ENCODE measurements around the gene ALDH3A1. TPM values are rescaled to one million over a fixed set of nuclear protein-coding genes. Genes with fewer than 3 reads are reported as not detected.

Gene ALDH3A1
- total RNA-seq, 1 donor from 2014 or later = 0.10 TPM

GRCh38 chr17:19741832-19742457 lies 6.2 kb downstream of the ALDH3A1 start:
- no peak for DNase-seq (ENCODE audit: low read depth)

- no peak for DNase-seq (ENCODE audit: low read depth)
Observed at GRCh38 chr17:19740933-19741332, 7.2 kb downstream of the ALDH3A1 start.

DNA sequence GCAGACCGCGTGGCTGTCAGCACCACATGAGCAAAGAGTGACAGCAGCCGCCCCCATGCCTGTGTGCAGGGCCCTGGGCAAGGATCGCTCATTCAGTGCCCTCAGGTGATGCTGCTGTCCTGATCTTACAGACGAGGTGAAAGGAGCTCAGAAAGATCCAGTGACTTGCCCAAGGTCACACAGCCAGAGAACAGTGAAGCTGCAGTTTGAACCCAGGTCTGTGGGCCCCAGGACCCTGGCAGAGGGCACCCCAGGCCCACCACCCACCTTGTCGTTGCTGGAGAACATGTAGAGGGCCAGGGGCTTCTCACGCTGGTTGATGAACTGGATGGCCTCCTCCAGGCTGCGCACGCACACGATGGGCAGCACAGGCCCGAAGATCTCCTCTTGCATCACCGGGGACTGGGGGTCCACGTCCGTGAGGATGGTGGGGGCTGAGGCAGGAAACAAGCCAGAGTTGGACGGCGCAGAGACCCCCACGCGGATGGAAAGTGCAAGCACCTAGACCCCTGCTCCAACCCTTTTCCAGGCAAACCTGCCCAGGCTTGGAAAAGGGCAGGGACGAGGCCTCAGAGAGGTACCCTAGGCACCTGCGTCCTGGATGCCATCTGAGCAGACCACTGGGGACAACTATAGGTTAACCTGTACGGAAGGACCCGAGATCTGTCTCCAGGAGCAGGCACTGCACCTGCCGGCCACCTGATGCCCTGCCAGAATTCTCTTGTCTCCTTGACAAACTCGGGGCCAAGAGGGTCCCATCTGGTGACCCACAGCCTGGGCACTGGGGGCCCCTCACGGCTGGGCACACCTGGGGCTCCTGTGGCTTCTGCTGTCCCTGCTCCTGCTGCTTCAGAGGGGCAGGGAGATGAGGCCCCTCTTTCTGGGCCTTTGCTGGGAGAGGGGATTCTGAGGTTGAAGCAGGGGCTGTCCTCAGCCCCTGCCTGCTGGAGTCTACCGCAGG lies 8.6 kb downstream of the ALDH3A1 start:
- DNase-seq (ENCODE audit: low read depth) = no peak

- DNase-seq (ENCODE audit: low read depth) = no peak
Observed at GRCh38 chr17:19738757-19739156, 9.3 kb downstream of the ALDH3A1 start.

GRCh38 chr17:19738073-19738449 lies 10.0 kb downstream of the ALDH3A1 start:
- no peak for DNase-seq (ENCODE audit: low read depth)

- DNase-seq (ENCODE audit: low read depth) = no peak
Observed at GRCh38 chr17:19737305-19738072, 10.6 kb downstream of the ALDH3A1 start.

DNA sequence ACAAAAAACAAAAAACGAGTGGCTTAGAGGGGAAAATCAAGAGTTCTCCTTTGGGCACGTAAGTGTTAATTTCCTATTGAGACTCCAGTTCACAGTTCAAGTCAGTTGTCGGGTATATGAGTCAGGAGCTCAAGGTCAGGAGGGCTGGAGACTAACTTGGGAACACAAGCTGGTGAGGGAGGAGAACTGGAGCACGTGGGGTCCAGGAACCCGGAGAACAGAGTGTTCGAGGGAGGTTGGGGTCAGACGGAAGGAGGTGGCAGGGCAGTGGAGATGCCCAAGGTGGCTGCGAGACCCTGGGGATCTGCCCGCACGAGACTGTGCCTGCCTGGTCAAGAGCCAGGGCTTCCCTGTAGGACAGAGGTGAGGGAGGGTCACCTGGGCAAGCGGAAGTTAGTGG lies 12.0 kb downstream of the ALDH3A1 start:
- no peak for DNase-seq (ENCODE audit: low read depth)

DNA sequence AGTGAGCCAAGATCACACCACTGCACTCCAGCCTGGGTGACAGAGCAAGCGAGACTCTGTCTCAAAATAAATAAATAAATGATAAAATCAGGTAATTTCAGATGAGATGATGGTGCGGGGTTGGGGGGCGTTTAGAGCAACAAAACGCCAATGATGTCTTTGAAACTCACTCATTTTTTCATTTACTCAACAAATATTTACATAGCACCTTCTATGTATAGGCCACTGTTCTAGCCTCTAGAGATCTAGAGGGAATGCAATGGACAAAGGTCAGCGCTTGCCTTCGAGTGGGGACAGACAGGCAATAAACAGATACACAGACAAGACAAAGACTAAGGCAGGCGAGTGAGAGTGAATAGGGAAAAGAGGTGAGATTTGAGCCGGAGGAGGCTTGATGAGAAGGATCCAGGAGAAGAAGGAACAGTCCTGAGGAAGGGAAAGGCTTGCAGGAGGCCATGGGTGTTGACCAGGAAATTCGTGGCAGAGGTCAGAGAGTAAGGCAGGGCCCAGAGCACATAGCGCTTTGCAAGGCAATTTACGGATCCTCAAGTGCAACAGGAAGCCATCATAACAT lies 14.1 kb downstream of the ALDH3A1 start:
- DNase-seq (ENCODE audit: low read depth) = no peak

DNA sequence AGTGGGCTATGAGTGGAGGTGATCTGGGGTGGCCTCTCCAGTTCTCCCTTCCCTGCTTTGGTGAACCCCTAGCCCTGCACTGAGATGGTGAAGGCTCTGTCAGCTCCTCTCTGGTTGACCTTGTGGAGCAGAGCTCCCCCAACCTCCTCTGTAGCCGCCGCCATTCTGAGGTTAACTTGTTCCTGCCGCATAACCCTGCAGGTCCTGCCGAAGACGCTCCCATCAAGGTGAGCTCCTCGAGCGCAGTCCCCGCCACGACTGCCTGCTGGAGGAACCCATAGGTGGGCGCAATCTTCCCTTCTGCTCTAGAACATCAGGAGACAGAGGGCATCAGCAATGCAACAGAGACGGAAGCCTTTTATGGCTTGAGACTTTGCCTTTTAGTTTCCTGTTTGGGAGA lies 16.5 kb downstream of the ALDH3A1 start:
- no peak for DNase-seq (ENCODE audit: low read depth)

GRCh38 chr17:19730843-19731242 lies 17.3 kb downstream of the ALDH3A1 start:
- no peak for DNase-seq (ENCODE audit: low read depth)

GRCh38 chr17:19729900-19730299 lies 18.2 kb downstream of the ALDH3A1 start:
- DNase-seq (ENCODE audit: low read depth) = no peak

GRCh38 chr17:19728084-19728495 lies 20.0 kb downstream of the ALDH3A1 start:
- peak; percentile 79 for DNase-seq (ENCODE audit: low read depth)

DNA sequence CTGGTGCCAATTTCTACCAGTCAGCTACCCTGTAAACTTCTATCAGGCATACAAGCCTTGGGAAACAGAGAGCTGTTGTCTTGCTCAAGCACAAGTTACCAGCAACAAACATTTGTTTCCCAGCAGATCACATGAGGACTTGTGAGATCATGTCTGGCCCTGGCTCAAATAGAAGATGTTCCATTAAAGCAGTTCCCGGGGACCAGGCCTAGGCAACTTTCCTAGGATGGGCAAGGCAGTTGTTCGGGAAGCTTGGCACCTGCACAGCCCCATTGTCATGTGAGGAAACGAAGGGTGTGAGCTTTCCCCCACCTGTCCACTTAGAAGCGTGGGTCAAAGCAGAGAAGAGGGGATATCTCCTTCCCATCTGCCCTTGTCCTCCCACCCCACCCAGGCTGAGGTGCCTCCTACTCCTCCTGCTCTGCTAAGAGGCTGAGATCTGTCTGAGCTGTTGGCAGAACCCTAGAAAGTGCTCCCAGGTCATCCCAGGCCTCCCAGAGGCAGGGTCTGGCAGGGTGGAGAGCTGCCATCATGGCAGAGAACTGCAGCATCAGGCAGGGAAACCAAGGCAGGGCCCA lies 20.5 kb downstream of the ALDH3A1 start:
- peak; percentile 93 for DNase-seq (ENCODE audit: low read depth)

DNA sequence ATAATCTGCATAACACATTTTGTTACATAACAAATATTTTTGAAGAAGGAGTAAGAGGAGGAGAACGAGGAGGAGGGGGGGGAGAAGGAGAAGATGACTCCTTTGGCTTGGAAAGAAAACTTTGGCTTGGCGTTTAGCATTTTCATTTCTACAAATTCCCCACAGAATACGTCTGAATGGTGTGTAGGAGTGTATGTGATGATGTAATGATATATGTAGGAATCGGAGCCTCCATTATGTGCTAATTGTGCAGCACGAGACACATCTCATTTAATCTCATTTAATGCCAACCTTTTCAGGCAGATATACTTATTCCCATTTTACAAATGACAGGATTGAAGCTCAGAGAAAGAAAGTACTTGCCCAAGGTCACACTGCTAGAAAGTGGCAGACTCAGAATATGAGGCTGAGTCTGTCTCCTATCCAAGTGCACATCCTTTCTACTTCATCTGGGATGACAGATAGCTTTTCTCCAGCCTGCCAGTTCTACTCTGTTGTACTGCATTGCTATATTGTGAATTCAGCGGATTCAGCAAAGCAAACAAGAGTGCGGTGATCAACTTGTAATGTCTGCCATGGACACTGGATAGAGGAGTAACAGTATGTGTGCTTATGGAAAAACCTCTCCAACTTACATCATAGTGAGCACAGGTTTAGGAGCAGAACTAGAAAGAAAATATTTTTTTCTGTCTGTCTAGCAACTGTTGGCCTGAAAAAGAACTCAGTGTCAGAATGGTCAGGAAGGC lies 21.3 kb downstream of the ALDH3A1 start:
- DNase-seq (ENCODE audit: low read depth) = no peak

GRCh38 chr17:19725486-19725885 lies 22.6 kb downstream of the ALDH3A1 start:
- no peak for DNase-seq (ENCODE audit: low read depth)

DNA sequence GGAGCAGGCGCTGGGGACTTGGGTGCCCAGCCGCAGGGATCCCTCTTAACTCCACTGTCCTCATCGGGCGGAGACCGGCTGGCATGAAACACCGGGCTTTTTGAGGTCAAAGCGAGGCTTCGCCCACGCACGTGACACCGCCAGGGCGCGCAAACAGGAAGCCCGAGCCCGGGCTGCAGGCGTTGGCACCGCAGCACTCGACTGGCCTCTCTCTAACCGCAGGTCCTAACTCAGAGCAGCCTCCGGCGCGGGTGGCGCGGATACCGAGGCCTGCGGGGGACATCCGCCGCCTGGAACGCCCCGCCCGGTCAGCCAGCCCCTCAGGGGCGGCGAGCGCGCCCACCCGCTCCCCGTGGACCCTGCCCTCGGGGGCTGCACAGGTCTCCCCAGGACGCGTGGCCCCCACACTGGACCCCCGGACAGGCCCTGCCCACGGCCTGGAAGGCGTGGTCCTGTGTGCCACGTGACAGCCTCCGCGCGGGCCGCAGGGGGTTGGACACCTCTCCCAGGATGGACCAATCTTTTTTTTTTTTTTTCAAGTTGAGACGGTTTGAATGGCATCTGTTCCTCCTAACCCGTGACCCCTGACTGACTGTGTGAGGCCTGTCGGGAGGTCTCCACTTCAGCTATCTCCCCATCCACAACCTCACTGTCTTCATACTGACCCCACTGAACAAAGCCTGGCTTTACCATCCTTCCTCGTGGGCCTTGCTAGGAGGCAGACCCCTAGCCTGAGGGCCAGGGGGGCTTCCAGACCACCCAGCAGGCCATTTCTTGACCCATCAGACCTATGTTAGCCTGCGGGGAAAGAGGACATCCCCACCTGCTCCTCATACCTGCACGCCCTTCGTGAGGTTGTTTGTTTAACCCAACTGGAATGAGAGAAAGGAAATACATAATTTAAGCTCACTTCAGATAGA lies 23.3 kb downstream of the ALDH3A1 start:
- peak; percentile 36 for DNase-seq (ENCODE audit: low read depth)

DNA sequence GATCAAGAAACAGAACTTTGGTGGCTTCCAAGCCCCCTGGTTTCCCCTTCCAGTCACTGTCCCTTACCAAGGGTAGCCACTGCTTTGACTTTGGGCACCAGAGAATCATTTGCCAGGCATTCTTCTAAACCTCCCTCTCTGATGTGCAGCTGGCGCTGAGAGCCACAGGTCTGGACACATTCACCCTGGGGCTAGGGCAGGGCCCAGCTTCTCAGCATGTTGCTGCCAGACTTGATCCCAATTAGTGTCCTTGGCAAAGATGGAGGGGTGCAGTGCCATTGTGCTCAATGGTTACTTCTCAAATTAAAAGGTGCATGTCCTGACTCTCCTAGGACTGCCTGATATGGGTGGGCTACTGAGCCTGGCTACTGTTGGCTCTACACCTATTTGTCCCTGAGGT lies 24.1 kb downstream of the ALDH3A1 start:
- peak; percentile 11 for DNase-seq (ENCODE audit: low read depth)

GRCh38 chr17:19720631-19721426 lies 27.3 kb downstream of the ALDH3A1 start:
- DNase-seq (ENCODE audit: low read depth) = peak; percentile 85

- DNase-seq (ENCODE audit: low read depth) = no peak
Observed at GRCh38 chr17:19720210-19720475, 28.0 kb downstream of the ALDH3A1 start.
